GM21619 (cell line): Measurements from ENCODE around the gene PTPN6.

ENCODE experiments used
- ATAC-seq: cut with Tn5 transposase; IDR thresholded peaks from one replicate; pipeline ENCODE4 v1.9.1; 2021; ENCODE audit not compliant: unreplicated experiment

PTPN6 gene

GRCh38 chr12:7001921-7002591 is 50.9 kb downstream of the PTPN6 start:
- no peak for ATAC-seq

- no peak for ATAC-seq
Observed at GRCh38 chr12:7004287-7004803, 53.2 kb downstream of the PTPN6 start.

DNA sequence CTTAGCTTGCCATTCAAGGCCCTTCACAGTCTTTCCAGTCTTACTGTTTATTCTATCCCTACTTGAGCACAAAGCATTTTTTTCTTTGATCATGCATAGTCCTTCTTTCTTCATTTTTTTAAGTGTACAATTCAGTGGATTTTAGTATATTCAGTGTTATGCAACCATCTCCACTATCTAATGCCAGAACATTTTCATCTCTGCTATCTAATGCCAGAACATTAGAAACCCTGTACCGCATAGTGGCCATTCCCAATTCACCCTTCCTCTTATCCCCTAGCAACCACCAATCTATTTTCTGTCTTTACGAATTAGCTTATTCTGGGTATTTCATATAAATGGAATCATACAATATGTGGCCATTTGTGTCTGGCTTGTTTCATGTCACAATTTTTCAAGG is 53.7 kb downstream of the PTPN6 start:
- no peak for ATAC-seq

GRCh38 chr12:7005311-7005710 is 54.2 kb downstream of the PTPN6 start:
- ATAC-seq: no peak

GRCh38 chr12:7006639-7007038 is 55.5 kb downstream of the PTPN6 start:
- ATAC-seq: no peak

DNA sequence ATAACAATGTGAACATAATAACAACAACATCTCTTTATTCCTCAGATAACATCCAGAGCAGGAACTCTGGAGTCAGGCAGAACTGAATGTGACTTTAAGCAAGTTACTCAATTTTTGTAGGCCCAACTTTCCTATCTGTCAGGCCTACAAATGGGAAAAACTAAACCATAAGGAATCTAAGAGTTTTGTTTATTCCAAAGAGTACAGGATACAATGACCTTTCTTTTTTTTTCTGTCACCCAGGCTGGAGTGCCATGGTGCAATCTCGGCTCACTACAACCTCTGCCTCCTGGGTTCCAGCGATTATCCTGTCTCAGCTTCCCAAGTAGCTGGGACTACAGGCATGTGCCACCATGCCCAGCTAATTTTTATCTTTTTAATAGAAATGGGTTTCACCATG is 57.7 kb downstream of the PTPN6 start:
- ATAC-seq: no peak

- ATAC-seq: no peak
Observed at GRCh38 chr12:7009512-7009911, 58.4 kb downstream of the PTPN6 start.
